Gastroesophageal sphincter (tissue), 3 donors: ENCODE measurements around the gene SPESP1.

ENCODE experiments used
- CTCF ChIP-seq, 4 experiments: fragments of 200-600 bp in 2 of 4; fragments of 450-650 bp in 2 of 4; sonication (generic) in 1 of 4; IDR thresholded peaks; one replicate each; pipeline ENCODE4 v1.5.1; 2017 to 2019; ENCODE audit warnings: antibody characterized with exemption in 4 of 4, mild to moderate bottlenecking in 2 of 4, moderate library complexity in 2 of 4
- POLR2A ChIP-seq, 2 donors: fragments of 450-650 bp; IDR thresholded peaks; one replicate each; pipeline ENCODE4 v1.6.1; 2017; ENCODE audit warnings: antibody characterized with exemption in 2 of 2, mild to moderate bottlenecking in 2 of 2, moderate library complexity in 1 of 2

- TF ChIP-seq CTCF (IDR thresholded peaks at IDR 0.05), result no peak
- TF ChIP-seq POLR2A (IDR thresholded peaks at IDR 0.05), result no peak
These were observed 61.4 kb downstream of the SPESP1 start for GRCh38 chr15:68991723-68992122.
